Right atrium auricular region (tissue), 2 donors: ENCODE measurements around the gene ZNF512B. TPM values are rescaled to one million over a fixed set of nuclear protein-coding genes. Genes with fewer than 3 reads are reported as not detected.

ENCODE experiments used
- DNase-seq: peaks from one replicate; pipeline ENCODE4 v3.0.0-alpha.2; 2019; ENCODE audit warnings: low spot score
- H3K27ac ChIP-seq, 2 donors: fragments of 200-600 bp; sonication (generic); 1 replicate in 1 of 2; 2 replicates in 1 of 2; pipeline ENCODE4 v1.5.1; 2016 to 2019
- H3K27me3 ChIP-seq, 2 donors: fragments of 200-600 bp; sonication (generic); one replicate each; pipeline versions ENCODE4 v1.5.1 to v1.6.0; 2017 to 2019
- H3K36me3 ChIP-seq: fragments of 200-600 bp; sonication (generic); one replicate; pipeline ENCODE4 v1.5.1; 2016
- H3K4me1 ChIP-seq, 2 donors: fragments of 200-600 bp; sonication (generic); one replicate each; pipeline versions ENCODE4 v1.5.1 to v1.6.0; 2017 to 2019
- H3K4me3 ChIP-seq, 2 donors: fragments of 200-600 bp; sonication (generic); 1 replicate in 1 of 2; 2 replicates in 1 of 2; pipeline ENCODE4 v1.5.1; 2017 to 2019; ENCODE audit warnings: mild to moderate bottlenecking in 1 of 2, moderate library complexity in 1 of 2
- H3K9me3 ChIP-seq, 2 donors: fragments of 200-600 bp; sonication (generic); one replicate each; pipeline ENCODE4 v1.5.1; 2019
- total RNA-seq, 2 donors: library from RNA; depleted of rRNA; stranded (reverse); fragments of >200 nt; gene quantifications; one replicate each; pipeline ENCODE4 v1.1.0, GENCODE V29; 2016
- TF ChIP-seq, protein P1 (sequence below), 2 donors: fragments of 200-600 bp; sonication (generic); IDR thresholded peaks; one replicate each; pipeline ENCODE4 v1.5.1; 2019; ENCODE audit warnings: antibody characterized with exemption in 2 of 2

Gene ZNF512B
- total RNA-seq, 2 donors from 2014 or later, result 7.0 to 8.3 TPM

DNA sequence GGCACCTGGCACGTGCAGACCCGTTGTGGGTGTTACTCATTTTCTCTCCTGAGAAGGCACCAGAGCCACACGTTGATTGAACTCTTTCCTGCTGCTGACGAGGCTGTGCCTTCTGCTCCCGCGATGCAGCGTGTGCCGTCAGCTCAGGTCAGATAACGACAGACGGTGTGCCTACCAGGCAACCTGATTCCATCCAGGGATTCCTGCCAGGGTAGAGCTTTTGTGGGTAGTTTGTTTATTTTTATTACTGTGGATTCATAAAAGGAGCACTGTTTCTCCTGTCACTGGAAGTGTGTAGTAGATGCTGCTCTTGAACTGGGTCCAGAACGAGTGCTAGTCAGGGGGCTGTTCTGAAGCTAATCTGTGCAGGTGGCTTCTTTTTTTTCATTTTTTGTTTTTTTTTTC lies 31.9 kb upstream of the ZNF512B start:
- TF ChIP-seq, protein P1, sequence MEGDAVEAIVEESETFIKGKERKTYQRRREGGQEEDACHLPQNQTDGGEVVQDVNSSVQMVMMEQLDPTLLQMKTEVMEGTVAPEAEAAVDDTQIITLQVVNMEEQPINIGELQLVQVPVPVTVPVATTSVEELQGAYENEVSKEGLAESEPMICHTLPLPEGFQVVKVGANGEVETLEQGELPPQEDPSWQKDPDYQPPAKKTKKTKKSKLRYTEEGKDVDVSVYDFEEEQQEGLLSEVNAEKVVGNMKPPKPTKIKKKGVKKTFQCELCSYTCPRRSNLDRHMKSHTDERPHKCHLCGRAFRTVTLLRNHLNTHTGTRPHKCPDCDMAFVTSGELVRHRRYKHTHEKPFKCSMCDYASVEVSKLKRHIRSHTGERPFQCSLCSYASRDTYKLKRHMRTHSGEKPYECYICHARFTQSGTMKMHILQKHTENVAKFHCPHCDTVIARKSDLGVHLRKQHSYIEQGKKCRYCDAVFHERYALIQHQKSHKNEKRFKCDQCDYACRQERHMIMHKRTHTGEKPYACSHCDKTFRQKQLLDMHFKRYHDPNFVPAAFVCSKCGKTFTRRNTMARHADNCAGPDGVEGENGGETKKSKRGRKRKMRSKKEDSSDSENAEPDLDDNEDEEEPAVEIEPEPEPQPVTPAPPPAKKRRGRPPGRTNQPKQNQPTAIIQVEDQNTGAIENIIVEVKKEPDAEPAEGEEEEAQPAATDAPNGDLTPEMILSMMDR (IDR thresholded peaks at IDR 0.05), result no peak
- Histone ChIP-seq H3K9me3 (no peaks in the 10 kb centered on the region), H3K4me1 (no peaks in the 10 kb centered on the region), H3K27ac (no peak overlapping the region), H3K4me3 (no peak overlapping the region), H3K27me3 (no peaks in the 10 kb centered on the region), H3K36me3 (peaks cover 85% of the 10 kb centered on the region)
- DNase-seq, result no peak

DNA sequence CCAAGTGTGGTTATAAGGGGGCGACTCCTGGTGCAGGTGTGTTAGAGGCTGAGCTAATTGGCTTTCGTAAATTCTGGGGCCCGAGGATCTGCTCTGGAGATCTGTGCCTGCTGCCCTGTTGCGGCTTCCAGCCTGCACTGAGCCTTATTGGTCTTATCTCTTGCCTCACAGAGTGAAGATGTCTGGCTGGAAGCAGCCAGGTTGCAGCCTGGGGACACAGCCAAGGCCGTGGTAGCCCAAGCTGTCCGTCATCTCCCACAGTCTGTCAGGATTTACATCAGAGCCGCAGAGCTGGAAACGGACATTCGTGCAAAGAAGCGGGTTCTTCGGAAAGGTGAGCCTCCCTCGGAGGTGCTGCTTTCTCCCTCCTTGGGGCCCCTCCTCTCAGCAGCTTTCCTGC lies 31.2 kb upstream of the ZNF512B start:
- Histone ChIP-seq H3K4me1 (no peaks in the 10 kb centered on the region), H3K9me3 (no peaks in the 10 kb centered on the region), H3K4me3 (no peak overlapping the region), H3K36me3 (peaks cover 88% of the 10 kb centered on the region), H3K27ac (no peak overlapping the region), H3K27me3 (no peaks in the 10 kb centered on the region)
- TF ChIP-seq, protein P1 (IDR thresholded peaks at IDR 0.05), result no peak
- no peak for DNase-seq

DNA sequence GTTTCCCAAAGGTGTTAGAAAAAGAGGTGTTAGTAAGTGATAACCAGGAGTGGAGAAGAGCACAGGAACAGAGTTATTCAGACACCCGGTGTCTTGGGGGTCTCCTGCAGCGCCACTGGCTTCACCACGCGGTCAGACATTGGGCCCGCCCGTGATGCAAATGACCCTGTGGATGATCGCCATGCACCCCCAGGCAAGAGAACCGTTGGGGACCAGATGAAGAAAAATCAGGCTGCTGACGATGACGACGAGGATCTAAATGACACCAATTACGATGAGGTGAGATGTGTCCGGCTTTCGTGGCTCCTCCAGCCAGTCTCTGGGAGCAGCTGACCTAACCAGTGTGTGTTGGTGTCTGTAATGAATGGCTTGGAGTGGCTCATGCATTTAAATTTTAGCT lies 13.2 kb upstream of the ZNF512B start:
- Histone ChIP-seq H3K4me3 (no peak overlapping the region), H3K9me3 (no peaks in the 10 kb centered on the region), H3K4me1 (peaks cover 0 to 42% of the 10 kb centered on the region in 2 donors), H3K36me3 (peaks cover 36% of the 10 kb centered on the region), H3K27ac (no peak overlapping the region), H3K27me3 (no peaks in the 10 kb centered on the region)
- TF ChIP-seq, protein P1 (IDR thresholded peaks at IDR 0.05), result no peak
- DNase-seq, result no peak

GRCh38 chr20:63980806-63981728 lies 11.3 kb upstream of the ZNF512B start, which contains the start of gene PRPF6:
TSS of gene PRPF6 (plus strand) at chr20:63981132. CDS start at chr20:63981246, 114 bp downstream.
- Histone ChIP-seq H3K4me3 (peak within 1 kb of the TSS; percentile 80 to 87), H3K36me3 (peaks cover 19% of the 10 kb centered on the region), H3K9me3 (no peaks in the 10 kb centered on the region), H3K4me1 (peaks cover 0 to 45% of the 10 kb centered on the region in 2 donors), H3K27ac (peak within 1 kb of the TSS; percentile 75 to 87), H3K27me3 (no peaks in the 10 kb centered on the region)
- peak; percentile 94 for DNase-seq
- TF ChIP-seq, protein P1 (IDR thresholded peaks at IDR 0.05), result peak; percentile 66 to 92

- H3K4me1 ChIP-seq, result peaks cover 0 to 45% of the 10 kb centered on the region in 2 donors
- no peak for DNase-seq
- peak overlapping the region; percentile 80 to 87 for H3K4me3 ChIP-seq
- H3K27me3 ChIP-seq, result no peaks in the 10 kb centered on the region
- peak overlapping the region; percentile 75 to 87 for H3K27ac ChIP-seq
- H3K9me3 ChIP-seq, result no peaks in the 10 kb centered on the region
- TF ChIP-seq, protein P1 (IDR thresholded peaks at IDR 0.05), result no peak
- H3K36me3 ChIP-seq, result peaks cover 12% of the 10 kb centered on the region
Observed at GRCh38 chr20:63980317-63980805, 10.6 kb upstream of the ZNF512B start.
